Loucy (cell line): ENCODE data around the gene PHC3.

ENCODE experiments used
- EZH2phosphoT487 ChIP-seq: fragments of 200-600 bp; IDR thresholded peaks from 2 replicates; pipeline ENCODE4 v1.6.1; 2018; ENCODE audit warnings: antibody characterized with exemption, mild to moderate bottlenecking, moderate library complexity, borderline replicate concordance
- TF ChIP-seq, protein P1 (sequence below): fragments of 200-600 bp; sonication (generic); conservative IDR thresholded peaks from 2 replicates; pipeline ENCODE4 v1.5.1; 2014; ENCODE audit warnings: mild to moderate bottlenecking, antibody characterized with exemption, low read length

DNA sequence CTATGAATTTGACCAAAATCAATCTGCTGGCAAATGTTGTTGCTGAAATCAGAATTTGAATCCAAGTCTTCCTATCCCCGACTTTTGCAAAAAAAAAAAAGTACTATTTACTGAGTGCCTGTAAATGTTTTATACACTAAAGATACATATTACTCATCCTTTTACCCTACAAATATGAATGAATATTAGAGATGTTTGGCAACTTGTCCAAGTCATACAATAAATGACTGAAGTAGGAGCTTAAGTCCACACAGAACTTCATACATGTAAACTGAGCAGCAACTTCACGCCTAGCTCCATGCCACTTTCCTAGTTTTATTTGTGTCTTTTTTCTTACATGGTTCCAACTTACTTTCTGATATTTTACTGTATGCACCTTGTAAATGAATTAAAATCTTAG is 39.2 kb downstream of the PHC3 start:
- TF ChIP-seq, protein P1, sequence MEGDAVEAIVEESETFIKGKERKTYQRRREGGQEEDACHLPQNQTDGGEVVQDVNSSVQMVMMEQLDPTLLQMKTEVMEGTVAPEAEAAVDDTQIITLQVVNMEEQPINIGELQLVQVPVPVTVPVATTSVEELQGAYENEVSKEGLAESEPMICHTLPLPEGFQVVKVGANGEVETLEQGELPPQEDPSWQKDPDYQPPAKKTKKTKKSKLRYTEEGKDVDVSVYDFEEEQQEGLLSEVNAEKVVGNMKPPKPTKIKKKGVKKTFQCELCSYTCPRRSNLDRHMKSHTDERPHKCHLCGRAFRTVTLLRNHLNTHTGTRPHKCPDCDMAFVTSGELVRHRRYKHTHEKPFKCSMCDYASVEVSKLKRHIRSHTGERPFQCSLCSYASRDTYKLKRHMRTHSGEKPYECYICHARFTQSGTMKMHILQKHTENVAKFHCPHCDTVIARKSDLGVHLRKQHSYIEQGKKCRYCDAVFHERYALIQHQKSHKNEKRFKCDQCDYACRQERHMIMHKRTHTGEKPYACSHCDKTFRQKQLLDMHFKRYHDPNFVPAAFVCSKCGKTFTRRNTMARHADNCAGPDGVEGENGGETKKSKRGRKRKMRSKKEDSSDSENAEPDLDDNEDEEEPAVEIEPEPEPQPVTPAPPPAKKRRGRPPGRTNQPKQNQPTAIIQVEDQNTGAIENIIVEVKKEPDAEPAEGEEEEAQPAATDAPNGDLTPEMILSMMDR, result no peak
- no peak for TF ChIP-seq EZH2phosphoT487
